Stimulated activated CD4-positive, alpha-beta T cell treated with anti-CD3 and anti-CD28 coated beads, Interleukin-15, amount 100 ng/mL, for 1 hour (primary cell): ENCODE measurements around the gene PCED1B.
"Not testable (repeated sequence)": the region's sequence is repeated elsewhere in the genome, so short reads cannot be mapped to it uniquely, and the experiment has no call there.

Experiments used
- DNase-seq, 2 donors: peaks; one replicate each; pipeline ENCODE4 v3.0.0-alpha.2; 2020; ENCODE audit warnings: low read depth in 1 of 2, low spot score in 1 of 2

The PCED1B gene

DNA sequence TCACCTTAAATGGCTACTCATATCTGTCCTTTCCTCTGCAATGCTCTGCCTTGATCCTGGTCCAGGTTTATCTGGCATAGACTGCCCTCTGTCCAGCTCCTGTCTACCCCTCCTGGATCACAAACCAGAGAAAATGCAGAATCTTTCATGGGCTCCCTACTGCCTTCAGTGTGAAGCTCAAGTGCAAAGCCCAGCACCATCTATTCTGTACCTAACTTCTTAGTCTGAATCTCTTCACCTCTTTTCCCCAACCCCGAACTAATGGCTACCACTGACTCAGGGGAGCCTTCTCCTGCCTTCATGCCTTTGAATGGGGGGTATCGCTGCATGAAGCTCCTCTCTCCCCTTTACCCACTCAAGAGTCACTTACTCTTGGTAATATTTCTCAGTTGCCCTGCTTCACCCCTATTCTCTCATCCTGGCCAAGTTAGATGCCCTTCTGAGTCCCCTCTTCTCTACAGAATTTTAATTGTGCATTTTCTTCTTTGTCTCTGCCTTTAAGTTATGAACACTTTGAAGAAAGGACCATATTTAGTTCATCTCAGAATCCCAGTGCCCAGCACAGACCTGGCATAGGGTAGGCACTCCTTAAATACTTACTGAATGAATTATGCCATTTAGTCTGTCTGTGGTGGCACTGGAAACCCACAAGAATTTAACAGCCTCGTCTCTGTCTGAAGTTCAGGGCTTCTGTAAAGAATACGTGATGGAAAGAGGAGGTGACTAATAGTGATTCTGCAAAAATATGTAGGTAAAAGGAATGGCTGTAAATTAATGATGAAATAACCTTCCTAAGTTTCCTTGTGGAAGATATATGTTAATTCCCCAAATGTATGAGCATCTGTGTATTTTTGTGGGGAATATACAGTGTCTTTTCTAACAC is 191.6 kb downstream of the PCED1B start:
- DNase-seq, result no peak

DNA sequence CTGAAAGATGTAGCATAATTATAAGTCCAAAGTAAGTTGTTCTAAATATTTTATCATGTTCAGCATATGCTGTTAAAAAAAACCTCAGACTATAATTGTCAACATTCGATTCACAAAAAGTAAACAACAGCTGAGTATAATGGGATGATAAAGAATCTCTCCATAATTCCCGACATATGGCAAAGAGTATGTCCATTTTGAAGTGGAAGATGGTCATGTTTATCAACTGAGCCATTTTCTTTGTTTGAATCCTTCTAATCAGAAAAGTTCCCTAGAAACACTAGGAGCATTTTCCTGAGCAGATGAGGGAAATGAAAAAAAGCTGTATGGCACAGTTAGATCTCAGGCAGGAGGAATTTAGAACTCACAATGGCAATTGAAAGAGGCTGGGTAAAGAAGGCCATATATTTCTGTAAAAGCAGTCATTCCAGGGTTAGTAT is 192.4 kb downstream of the PCED1B start:
- no peak for DNase-seq

DNA sequence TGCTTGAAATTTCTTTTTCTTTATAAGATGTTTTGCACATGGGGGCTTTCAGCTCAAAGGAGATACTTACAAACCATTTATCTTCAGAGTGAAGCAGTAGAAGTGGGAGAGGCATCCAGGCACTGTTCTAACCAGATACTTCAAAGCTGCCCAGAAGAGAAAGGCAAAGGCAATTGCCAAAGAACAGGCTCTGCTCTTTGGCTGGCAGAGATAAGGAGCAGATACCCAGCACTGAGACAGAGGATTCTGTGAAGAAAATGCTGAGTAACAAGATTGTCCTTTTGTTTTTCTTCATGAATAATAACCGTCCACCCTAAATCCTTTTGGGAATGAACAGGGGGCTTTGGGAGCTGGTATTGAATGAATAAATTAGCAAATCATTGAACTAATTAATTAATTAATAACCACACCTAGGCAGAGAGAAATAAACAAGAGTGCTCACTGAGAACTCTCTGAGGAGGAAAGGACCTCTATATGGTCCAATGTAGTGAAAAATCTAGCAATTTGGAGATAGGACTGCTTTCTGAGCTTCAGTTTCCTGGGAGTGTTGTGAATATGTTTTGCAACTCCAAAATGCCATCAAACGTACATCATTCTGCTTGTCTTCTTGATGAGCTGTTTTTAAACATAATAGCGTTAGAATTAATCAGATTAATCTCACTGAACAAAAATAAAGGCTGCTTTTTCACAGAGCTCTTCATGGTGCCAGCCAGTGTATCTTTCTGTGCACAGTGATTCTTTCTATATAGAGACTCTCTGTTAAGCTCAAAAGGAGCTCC is 193.2 kb downstream of the PCED1B start:
- no peak for DNase-seq

DNA sequence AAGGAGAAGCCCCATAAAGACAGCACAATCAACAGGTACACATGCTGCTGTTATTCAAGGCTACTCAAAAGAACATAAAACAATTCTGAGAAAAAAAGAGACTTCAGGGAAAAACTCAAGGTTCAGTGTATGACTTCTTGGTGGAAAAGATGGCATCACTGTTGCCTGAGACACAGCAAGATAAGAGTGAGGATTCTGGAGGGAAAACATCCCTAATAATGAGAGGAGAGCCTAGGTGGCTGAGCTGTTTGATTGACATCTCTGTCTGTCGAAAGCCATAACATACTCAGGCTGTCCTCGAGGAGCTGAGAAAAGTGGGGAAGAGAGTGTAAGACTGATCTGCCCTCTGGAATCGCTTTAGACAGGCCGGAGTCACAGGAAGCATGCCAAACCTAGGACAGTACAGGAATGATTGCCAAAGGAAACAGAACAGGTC is 193.8 kb downstream of the PCED1B start:
- no peak for DNase-seq

DNA sequence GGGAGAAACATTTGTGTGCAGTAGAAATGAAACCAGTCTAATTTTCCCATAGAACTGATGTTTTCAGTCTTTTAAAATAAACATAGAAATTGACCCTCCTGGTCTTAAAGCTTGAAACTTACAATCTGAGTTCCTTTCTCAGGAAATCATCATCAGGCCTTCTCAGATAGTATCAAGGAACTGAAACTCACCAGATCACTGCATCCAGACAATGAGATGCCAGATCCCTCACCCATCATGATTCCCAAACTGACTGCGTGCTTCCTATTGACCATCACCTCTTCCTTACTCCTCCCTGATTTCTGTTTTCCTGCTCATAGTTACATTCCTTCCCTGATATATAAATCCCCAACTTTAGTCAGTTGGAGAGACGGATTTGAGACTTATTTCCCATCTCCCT is 195.3 kb downstream of the PCED1B start:
- DNase-seq, result no peak

DNA sequence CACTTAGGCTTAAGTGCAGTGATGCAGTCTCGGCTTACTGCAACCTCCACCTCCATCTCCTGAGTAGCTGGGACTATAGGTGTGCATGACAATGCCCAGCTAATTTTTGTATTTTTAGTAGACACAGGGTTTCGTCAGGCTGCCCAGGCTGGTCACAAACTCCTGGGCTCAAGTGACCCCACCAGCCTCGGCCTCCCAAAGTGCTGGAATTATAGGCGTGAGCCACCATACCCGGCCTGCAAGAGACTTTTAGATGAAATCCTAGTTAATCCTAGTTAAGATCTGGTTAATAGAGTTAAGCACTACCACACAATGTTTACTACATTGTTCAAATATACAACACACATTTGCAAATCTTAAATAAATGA is 196.8 kb downstream of the PCED1B start:
- DNase-seq, result no peak

DNA sequence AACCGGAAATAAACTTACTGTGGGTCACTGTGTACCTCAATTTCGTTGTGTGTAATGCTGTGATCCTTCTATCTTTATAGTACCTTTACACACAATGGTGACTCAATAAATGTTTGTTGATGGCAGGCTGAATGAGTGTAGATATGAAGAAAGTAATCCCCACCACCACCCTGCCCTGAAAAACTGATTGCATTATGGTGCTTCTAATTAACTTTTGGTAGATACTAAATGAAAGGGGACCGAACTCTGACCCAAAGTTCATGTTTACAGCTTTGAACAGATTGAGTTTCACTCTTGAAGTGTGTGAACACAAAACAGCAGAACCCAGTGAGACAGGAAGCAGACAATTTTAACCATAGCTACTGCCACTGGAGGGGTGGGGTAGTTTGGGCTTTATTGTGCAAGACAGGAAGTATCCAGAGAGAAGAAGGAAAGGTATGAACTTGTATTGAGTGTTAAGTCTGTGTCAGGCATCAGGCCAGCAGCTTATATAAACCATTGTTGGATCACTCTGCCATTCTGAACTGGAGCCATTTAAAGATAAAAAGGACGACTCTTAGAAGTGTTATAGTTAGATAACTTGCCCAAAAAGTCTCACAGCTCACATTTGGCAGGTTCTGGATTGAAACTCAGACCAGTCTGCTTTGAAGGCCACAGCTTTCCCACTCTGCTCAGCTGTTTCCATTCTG is 197.3 kb downstream of the PCED1B start:
- DNase-seq, result peak in 1 of 2 donors; percentile 18

DNA sequence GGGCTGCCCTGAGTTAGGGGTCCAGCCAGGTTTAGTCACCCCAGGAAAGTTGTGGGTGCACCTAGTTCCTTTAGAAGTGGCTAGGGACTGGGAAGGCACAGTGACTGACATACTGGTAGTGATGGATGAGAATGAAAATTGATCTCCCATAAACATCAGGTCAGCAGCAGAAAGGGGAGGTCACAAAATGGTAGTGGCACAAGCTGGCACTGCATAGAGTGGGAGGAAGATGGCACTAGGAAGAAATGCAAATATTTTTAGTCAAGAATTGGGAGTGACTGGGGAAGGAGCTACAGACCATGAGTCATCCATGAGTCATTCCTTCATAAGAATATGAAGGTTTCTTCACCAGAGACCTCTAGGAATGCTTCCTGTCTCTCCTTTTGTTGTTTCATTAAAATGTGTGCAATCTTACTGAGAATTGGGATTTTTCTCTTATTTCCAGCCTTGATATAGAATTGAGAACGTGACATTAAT is 198.6 kb downstream of the PCED1B start:
- DNase-seq, result no peak

DNA sequence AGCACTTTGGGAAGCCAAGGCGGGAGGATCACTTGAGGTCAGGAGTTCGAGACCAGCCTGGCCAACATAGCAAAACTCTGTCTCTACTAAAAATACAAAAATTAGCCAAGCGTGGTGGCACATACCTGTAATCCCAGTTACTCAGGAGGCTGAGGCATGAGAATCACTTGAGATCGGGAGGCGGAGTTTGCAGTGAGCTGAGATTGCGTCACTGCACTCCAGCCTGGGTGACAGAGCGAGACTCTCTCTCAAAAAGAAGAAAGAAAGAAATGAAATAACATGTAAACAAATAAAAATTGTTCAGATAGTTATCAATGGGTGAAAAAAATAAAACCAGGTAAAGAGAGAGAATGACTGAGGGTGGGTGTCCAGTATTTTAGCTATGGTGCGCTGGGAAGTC is 200.3 kb downstream of the PCED1B start:
- DNase-seq, result not testable (repeated sequence)

DNA sequence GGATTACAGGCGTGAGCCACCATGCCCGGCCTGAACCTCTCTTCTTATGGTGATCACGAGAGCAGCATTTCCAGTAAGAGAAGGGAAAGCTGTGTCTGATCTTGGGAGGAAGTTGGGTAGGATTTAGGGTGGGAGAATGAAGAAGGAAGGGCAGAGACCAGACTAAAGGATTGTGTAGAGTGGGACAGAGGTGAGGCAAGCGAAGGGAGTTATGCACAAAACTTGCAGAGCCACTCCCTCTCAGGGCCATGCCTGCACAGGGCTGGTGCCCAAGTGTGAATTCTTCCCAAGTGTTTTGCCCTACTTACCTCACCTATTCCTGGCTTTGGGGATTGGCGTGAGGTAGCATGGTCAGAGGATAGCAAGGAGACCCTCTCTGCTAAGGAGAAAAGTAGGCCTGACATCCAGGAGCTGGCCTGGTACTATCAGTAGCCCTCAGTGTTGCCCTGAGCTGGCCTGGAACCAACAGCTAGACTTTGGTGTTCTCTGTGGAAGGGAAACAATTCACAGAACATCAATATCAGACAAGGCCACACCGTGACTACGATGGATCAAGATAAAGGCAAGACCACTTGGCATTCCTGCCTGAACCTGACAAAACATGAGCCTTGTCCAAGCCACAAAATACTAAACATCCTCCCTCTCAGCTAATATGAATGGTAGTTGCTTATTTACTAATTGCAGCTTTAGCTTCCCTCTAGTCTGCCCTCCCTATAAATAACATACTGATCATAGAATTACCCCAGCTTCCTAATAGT is 201.3 kb downstream of the PCED1B start:
- DNase-seq, result no peak

DNA sequence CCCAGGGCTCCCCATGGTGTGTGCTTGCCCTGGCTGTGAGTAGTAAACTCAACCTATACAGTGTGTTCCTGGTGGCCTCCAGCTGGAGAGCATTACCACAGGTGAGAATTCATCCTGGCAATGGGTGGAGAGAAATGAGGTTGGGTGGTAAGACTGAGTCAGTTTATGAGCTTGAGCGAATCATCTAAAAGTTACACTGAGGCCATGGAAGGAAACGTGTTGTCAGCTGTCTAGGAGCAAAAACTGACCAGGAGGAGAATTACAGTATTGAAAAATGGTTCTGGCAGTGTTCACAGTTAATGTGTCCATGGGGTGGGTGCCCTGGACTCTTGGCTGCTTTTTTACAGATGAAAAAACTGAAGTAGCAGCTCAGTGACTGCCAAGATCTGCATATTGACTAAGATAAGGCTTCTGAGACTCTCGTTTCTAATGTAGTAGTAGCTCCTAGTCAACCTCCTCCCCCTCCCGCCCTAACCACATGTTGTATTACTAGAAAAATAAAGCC is 202.3 kb downstream of the PCED1B start:
- no peak for DNase-seq

DNA sequence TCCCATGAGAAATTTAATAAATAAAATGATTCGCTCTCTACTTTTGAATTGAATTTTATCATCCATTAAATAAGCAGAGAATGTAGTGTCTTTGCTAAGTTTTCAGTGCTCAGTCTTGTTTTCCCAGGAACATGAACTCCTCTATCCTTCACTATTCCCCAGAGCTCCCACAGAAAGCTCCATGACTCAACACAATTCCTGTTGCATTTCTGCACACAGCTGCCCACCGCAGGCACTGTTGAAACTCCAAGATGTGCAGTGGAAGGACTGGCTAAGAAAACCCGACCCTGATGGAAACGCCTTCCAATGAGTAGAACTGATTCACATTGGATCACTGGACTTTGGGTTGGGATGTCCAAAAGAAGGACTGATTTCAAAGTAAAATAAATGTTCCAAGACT is 202.8 kb downstream of the PCED1B start:
- DNase-seq, result no peak
